GM23338 (cell line): ENCODE data around the gene STIL.

ENCODE experiments used
- CREB1 ChIP-seq: fragments of 250-450 bp; sonication (Bioruptor Pico); IDR thresholded peaks from 2 replicates; pipeline ENCODE4 v1.5.0; 2020; ENCODE audit warnings: low read depth, mild to moderate bottlenecking, moderate library complexity
- EZH2 ChIP-seq: fragments of 200-600 bp; sonication (generic); IDR thresholded peaks from one replicate; pipeline ENCODE4 v1.8.0; 2017; ENCODE audit warnings: antibody characterized with exemption, mild to moderate bottlenecking, low read depth; ENCODE audit not compliant: unreplicated experiment
- EZH2phosphoT487 ChIP-seq: fragments of 200-600 bp; sonication (generic); IDR thresholded peaks from one replicate; pipeline ENCODE4 v1.8.1; 2018; ENCODE audit warnings: antibody characterized with exemption; ENCODE audit not compliant: unreplicated experiment
- JUNB ChIP-seq: IDR thresholded peaks from one replicate; pipeline ENCODE4 v1.6.1; 2016; ENCODE audit warnings: antibody characterized with exemption; ENCODE audit not compliant: unreplicated experiment
- NANOG ChIP-seq: IDR thresholded peaks from 2 replicates; pipeline ENCODE4 v1.6.1; 2016; ENCODE audit warnings: antibody characterized with exemption, borderline replicate concordance
- POLR2AphosphoS5 ChIP-seq: IDR thresholded peaks from 2 replicates; pipeline ENCODE4 v1.6.1; 2016; ENCODE audit warnings: antibody characterized with exemption, low read depth
- STAT1 ChIP-seq: IDR thresholded peaks from one replicate; pipeline ENCODE4 v1.6.1; 2016; ENCODE audit warnings: antibody characterized with exemption; ENCODE audit not compliant: unreplicated experiment
- ZNF114 ChIP-seq: fragments of 250-450 bp; sonication (Bioruptor Pico); IDR thresholded peaks from 2 replicates; pipeline ENCODE4 v1.5.0; 2020; ENCODE audit warnings: mild to moderate bottlenecking, moderate library complexity
- ZNF331 ChIP-seq: fragments of 250-450 bp; sonication (Bioruptor Pico); IDR thresholded peaks from 2 replicates; pipeline ENCODE4 v1.5.0; 2020; ENCODE audit warnings: low read depth, mild to moderate bottlenecking, moderate library complexity
- TF ChIP-seq, protein P1 (sequence below): IDR thresholded peaks from one replicate; pipeline ENCODE4 v1.6.1; 2018; ENCODE audit warnings: antibody characterized with exemption; ENCODE audit not compliant: unreplicated experiment
- TF ChIP-seq, protein P2 (sequence below), 2 experiments: fragments of 200-600 bp in 1 of 2; sonication (generic) in 1 of 2; conservative IDR thresholded peaks; 2 replicates each; pipeline versions ENCODE4 v1.5.1 to v1.6.1; 2016 to 2017; ENCODE audit warnings: antibody characterized with exemption in 2 of 2, low read depth in 2 of 2, mild to moderate bottlenecking in 2 of 2, moderate library complexity in 1 of 2
- TF ChIP-seq, protein P3 (sequence below): IDR thresholded peaks from 2 replicates; pipeline ENCODE4 v1.6.1; 2016; ENCODE audit warnings: antibody characterized with exemption
- TF ChIP-seq, protein P4 (sequence below): fragments of 250-450 bp; sonication (Bioruptor Pico); IDR thresholded peaks from 2 replicates; pipeline ENCODE4 v1.5.0; 2020; ENCODE audit warnings: mild to moderate bottlenecking, moderate library complexity

DNA sequence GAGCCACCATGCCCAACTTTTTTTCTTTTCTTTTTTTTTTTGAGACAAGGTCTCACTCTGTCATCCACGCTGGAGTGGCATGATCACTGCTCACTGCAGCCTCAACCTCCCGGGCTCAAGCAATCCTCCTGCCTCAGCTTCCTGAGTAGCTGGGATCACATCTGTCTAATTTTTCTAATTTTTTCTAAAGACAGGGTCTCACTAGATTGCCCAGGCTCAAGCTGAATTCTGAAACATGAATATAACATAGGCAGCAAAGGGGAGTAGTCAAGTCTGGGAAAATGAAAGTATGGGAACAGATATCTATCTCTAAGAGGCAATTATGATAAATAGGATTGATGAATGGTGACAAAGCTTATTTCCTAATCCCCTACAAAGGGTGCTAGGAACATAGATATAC lies 12.3 kb upstream of the STIL start:
- no peak for TF ChIP-seq EZH2
- TF ChIP-seq, protein P1, sequence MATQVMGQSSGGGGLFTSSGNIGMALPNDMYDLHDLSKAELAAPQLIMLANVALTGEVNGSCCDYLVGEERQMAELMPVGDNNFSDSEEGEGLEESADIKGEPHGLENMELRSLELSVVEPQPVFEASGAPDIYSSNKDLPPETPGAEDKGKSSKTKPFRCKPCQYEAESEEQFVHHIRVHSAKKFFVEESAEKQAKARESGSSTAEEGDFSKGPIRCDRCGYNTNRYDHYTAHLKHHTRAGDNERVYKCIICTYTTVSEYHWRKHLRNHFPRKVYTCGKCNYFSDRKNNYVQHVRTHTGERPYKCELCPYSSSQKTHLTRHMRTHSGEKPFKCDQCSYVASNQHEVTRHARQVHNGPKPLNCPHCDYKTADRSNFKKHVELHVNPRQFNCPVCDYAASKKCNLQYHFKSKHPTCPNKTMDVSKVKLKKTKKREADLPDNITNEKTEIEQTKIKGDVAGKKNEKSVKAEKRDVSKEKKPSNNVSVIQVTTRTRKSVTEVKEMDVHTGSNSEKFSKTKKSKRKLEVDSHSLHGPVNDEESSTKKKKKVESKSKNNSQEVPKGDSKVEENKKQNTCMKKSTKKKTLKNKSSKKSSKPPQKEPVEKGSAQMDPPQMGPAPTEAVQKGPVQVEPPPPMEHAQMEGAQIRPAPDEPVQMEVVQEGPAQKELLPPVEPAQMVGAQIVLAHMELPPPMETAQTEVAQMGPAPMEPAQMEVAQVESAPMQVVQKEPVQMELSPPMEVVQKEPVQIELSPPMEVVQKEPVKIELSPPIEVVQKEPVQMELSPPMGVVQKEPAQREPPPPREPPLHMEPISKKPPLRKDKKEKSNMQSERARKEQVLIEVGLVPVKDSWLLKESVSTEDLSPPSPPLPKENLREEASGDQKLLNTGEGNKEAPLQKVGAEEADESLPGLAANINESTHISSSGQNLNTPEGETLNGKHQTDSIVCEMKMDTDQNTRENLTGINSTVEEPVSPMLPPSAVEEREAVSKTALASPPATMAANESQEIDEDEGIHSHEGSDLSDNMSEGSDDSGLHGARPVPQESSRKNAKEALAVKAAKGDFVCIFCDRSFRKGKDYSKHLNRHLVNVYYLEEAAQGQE, result no peak
- TF ChIP-seq, protein P2, sequence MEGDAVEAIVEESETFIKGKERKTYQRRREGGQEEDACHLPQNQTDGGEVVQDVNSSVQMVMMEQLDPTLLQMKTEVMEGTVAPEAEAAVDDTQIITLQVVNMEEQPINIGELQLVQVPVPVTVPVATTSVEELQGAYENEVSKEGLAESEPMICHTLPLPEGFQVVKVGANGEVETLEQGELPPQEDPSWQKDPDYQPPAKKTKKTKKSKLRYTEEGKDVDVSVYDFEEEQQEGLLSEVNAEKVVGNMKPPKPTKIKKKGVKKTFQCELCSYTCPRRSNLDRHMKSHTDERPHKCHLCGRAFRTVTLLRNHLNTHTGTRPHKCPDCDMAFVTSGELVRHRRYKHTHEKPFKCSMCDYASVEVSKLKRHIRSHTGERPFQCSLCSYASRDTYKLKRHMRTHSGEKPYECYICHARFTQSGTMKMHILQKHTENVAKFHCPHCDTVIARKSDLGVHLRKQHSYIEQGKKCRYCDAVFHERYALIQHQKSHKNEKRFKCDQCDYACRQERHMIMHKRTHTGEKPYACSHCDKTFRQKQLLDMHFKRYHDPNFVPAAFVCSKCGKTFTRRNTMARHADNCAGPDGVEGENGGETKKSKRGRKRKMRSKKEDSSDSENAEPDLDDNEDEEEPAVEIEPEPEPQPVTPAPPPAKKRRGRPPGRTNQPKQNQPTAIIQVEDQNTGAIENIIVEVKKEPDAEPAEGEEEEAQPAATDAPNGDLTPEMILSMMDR (conservative IDR thresholded peaks at IDR 0.05; ENCODE audit: low read depth in 2 of 2), result no peak
- no peak for TF ChIP-seq EZH2phosphoT487
- TF ChIP-seq STAT1, result no peak
- no peak for TF ChIP-seq POLR2AphosphoS5
- TF ChIP-seq, protein P3, sequence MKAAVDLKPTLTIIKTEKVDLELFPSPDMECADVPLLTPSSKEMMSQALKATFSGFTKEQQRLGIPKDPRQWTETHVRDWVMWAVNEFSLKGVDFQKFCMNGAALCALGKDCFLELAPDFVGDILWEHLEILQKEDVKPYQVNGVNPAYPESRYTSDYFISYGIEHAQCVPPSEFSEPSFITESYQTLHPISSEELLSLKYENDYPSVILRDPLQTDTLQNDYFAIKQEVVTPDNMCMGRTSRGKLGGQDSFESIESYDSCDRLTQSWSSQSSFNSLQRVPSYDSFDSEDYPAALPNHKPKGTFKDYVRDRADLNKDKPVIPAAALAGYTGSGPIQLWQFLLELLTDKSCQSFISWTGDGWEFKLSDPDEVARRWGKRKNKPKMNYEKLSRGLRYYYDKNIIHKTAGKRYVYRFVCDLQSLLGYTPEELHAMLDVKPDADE, result no peak
- TF ChIP-seq ZNF331, result no peak
- TF ChIP-seq NANOG, result no peak
- no peak for TF ChIP-seq JUNB
- TF ChIP-seq, protein P4, sequence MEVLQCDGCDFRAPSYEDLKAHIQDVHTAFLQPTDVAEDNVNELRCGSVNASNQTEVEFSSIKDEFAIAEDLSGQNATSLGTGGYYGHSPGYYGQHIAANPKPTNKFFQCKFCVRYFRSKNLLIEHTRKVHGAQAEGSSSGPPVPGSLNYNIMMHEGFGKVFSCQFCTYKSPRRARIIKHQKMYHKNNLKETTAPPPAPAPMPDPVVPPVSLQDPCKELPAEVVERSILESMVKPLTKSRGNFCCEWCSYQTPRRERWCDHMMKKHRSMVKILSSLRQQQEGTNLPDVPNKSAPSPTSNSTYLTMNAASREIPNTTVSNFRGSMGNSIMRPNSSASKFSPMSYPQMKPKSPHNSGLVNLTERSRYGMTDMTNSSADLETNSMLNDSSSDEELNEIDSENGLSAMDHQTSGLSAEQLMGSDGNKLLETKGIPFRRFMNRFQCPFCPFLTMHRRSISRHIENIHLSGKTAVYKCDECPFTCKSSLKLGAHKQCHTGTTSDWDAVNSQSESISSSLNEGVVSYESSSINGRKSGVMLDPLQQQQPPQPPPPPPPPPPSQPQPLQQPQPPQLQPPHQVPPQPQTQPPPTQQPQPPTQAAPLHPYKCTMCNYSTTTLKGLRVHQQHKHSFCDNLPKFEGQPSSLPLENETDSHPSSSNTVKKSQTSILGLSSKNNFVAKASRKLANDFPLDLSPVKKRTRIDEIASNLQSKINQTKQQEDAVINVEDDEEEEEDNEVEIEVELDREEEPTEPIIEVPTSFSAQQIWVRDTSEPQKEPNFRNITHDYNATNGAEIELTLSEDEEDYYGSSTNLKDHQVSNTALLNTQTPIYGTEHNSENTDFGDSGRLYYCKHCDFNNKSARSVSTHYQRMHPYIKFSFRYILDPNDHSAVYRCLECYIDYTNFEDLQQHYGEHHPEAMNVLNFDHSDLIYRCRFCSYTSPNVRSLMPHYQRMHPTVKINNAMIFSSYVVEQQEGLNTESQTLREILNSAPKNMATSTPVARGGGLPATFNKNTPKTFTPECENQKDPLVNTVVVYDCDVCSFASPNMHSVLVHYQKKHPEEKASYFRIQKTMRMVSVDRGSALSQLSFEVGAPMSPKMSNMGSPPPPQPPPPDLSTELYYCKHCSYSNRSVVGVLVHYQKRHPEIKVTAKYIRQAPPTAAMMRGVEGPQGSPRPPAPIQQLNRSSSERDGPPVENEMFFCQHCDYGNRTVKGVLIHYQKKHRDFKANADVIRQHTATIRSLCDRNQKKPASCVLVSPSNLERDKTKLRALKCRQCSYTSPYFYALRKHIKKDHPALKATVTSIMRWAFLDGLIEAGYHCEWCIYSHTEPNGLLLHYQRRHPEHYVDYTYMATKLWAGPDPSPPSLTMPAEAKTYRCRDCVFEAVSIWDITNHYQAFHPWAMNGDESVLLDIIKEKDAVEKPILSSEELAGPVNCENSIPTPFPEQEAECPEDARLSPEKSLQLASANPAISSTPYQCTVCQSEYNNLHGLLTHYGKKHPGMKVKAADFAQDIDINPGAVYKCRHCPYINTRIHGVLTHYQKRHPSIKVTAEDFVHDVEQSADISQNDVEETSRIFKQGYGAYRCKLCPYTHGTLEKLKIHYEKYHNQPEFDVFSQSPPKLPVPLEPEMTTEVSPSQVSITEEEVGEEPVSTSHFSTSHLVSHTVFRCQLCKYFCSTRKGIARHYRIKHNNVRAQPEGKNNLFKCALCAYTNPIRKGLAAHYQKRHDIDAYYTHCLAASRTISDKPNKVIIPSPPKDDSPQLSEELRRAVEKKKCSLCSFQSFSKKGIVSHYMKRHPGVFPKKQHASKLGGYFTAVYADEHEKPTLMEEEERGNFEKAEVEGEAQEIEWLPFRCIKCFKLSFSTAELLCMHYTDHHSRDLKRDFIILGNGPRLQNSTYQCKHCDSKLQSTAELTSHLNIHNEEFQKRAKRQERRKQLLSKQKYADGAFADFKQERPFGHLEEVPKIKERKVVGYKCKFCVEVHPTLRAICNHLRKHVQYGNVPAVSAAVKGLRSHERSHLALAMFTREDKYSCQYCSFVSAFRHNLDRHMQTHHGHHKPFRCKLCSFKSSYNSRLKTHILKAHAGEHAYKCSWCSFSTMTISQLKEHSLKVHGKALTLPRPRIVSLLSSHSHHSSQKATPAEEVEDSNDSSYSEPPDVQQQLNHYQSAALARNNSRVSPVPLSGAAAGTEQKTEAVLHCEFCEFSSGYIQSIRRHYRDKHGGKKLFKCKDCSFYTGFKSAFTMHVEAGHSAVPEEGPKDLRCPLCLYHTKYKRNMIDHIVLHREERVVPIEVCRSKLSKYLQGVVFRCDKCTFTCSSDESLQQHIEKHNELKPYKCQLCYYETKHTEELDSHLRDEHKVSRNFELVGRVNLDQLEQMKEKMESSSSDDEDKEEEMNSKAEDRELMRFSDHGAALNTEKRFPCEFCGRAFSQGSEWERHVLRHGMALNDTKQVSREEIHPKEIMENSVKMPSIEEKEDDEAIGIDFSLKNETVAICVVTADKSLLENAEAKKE (CRISPR knock-in tag), result no peak
- TF ChIP-seq CREB1 (CRISPR knock-in tag), result no peak
- TF ChIP-seq ZNF114 (CRISPR knock-in tag), result no peak
